Measurements from ENCODE around the gene KCNQ1OT1. TPM values are rescaled to one million over a fixed set of nuclear protein-coding genes. Genes with fewer than 3 reads are reported as not detected.

KCNQ1OT1 gene
- total RNA-seq, 1 donor from 2014 or later = 6.8 TPM

GRCh38 chr11:2693271-2694261, 6.2 kb downstream of the KCNQ1OT1 start:
- Histone ChIP-seq H3K27me3 (ENCODE audit: control insufficient read depth in 3 of 3, insufficient read depth in 3 of 3, low read length in 3 of 3) (no peaks in the 10 kb centered on the region), H3K9ac (ENCODE audit: low read depth in 1 of 3, low read length in 3 of 3) (no peak overlapping the region), H3K4me3 (ENCODE audit: low read length in 3 of 3) (no peak overlapping the region), H3K27ac (ENCODE audit: low read depth, low read length) (no peak overlapping the region), H3K4me1 (ENCODE audit: control insufficient read depth in 3 of 3, insufficient read depth in 3 of 3, low read length in 3 of 3) (peaks cover 40 to 64% (median 43%) of the 10 kb centered on the region in 3 donors), H3K36me3 (ENCODE audit: control insufficient read depth in 3 of 3, insufficient read depth in 3 of 3, low read length in 3 of 3) (peaks cover 0 to 2% (median 0%) of the 10 kb centered on the region in 3 donors), H3K9me3 (ENCODE audit: control insufficient read depth in 3 of 3, low read length in 3 of 3) (no peaks in the 10 kb centered on the region)

- Histone ChIP-seq H3K9me3 (ENCODE audit: control insufficient read depth in 3 of 3, low read length in 3 of 3) (no peaks in the 10 kb centered on the region), H3K9ac (ENCODE audit: low read depth in 1 of 3, low read length in 3 of 3) (peak overlapping the region in 1 of 3 donors; percentile 5), H3K4me3 (ENCODE audit: low read length in 3 of 3) (no peak overlapping the region), H3K36me3 (ENCODE audit: control insufficient read depth in 3 of 3, insufficient read depth in 3 of 3, low read length in 3 of 3) (peaks cover 0 to 2% (median 0%) of the 10 kb centered on the region in 3 donors), H3K4me1 (ENCODE audit: control insufficient read depth in 3 of 3, insufficient read depth in 3 of 3, low read length in 3 of 3) (peaks cover 50 to 73% (median 56%) of the 10 kb centered on the region in 3 donors), H3K27ac (ENCODE audit: low read depth, low read length) (no peak overlapping the region), H3K27me3 (ENCODE audit: control insufficient read depth in 3 of 3, insufficient read depth in 3 of 3, low read length in 3 of 3) (no peaks in the 10 kb centered on the region)
Observed at GRCh38 chr11:2691991-2692875, 7.6 kb downstream of the KCNQ1OT1 start.

- H3K27me3 ChIP-seq (ENCODE audit: control insufficient read depth in 3 of 3, insufficient read depth in 3 of 3, low read length in 3 of 3) = no peaks in the 10 kb centered on the region
- H3K9me3 ChIP-seq (ENCODE audit: control insufficient read depth in 3 of 3, low read length in 3 of 3) = no peaks in the 10 kb centered on the region
- H3K4me1 ChIP-seq (ENCODE audit: control insufficient read depth in 3 of 3, insufficient read depth in 3 of 3, low read length in 3 of 3) = peaks cover 53 to 82% (median 56%) of the 10 kb centered on the region in 3 donors
- H3K27ac ChIP-seq (ENCODE audit: low read depth, low read length) = no peak overlapping the region
- H3K36me3 ChIP-seq (ENCODE audit: control insufficient read depth in 3 of 3, insufficient read depth in 3 of 3, low read length in 3 of 3) = peaks cover 0 to 2% (median 0%) of the 10 kb centered on the region in 3 donors
- no peak overlapping the region for H3K4me3 ChIP-seq (ENCODE audit: low read length in 3 of 3)
- H3K9ac ChIP-seq (ENCODE audit: low read depth in 1 of 3, low read length in 3 of 3) = no peak overlapping the region
Observed at GRCh38 chr11:2691355-2691761, 8.4 kb downstream of the KCNQ1OT1 start.

- H3K27ac ChIP-seq (ENCODE audit: low read depth, low read length) = no peak overlapping the region
- H3K4me3 ChIP-seq (ENCODE audit: low read length in 3 of 3) = no peak overlapping the region
- peaks cover 55 to 87% (median 62%) of the 10 kb centered on the region in 3 donors for H3K4me1 ChIP-seq (ENCODE audit: control insufficient read depth in 3 of 3, insufficient read depth in 3 of 3, low read length in 3 of 3)
Observed at GRCh38 chr11:2690596-2691354, 9.0 kb downstream of the KCNQ1OT1 start.

GRCh38 chr11:2689651-2690575, 9.9 kb downstream of the KCNQ1OT1 start:
- Histone ChIP-seq H3K27ac (ENCODE audit: low read depth, low read length) (no peak overlapping the region), H3K36me3 (ENCODE audit: control insufficient read depth in 3 of 3, insufficient read depth in 3 of 3, low read length in 3 of 3) (peaks cover 0 to 7% (median 6%) of the 10 kb centered on the region in 3 donors), H3K9me3 (ENCODE audit: control insufficient read depth in 3 of 3, low read length in 3 of 3) (no peaks in the 10 kb centered on the region), H3K4me3 (ENCODE audit: low read length in 3 of 3) (no peak overlapping the region), H3K27me3 (ENCODE audit: control insufficient read depth in 3 of 3, insufficient read depth in 3 of 3, low read length in 3 of 3) (no peaks in the 10 kb centered on the region), H3K4me1 (ENCODE audit: control insufficient read depth in 3 of 3, insufficient read depth in 3 of 3, low read length in 3 of 3) (peaks cover 54 to 82% (median 58%) of the 10 kb centered on the region in 3 donors), H3K9ac (ENCODE audit: low read depth in 1 of 3, low read length in 3 of 3) (peak overlapping the region in 2 of 3 donors; percentile 26 to 33)

More at GRCh38 chr11:2690596-2691354, 9.0 kb downstream of the KCNQ1OT1 start:
- Histone ChIP-seq H3K36me3 (ENCODE audit: control insufficient read depth in 3 of 3, insufficient read depth in 3 of 3, low read length in 3 of 3) (peaks cover 0 to 2% (median 0%) of the 10 kb centered on the region in 3 donors), H3K27me3 (ENCODE audit: control insufficient read depth in 3 of 3, insufficient read depth in 3 of 3, low read length in 3 of 3) (no peaks in the 10 kb centered on the region), H3K9ac (ENCODE audit: low read depth in 1 of 3, low read length in 3 of 3) (peak overlapping the region in 1 of 3 donors; percentile 33), H3K9me3 (ENCODE audit: control insufficient read depth in 3 of 3, low read length in 3 of 3) (no peaks in the 10 kb centered on the region)

GRCh38 chr11:2688381-2689231, 11.2 kb downstream of the KCNQ1OT1 start:
- no peaks in the 10 kb centered on the region for H3K9me3 ChIP-seq (ENCODE audit: control insufficient read depth in 3 of 3, low read length in 3 of 3)
- H3K9ac ChIP-seq (ENCODE audit: low read depth in 1 of 3, low read length in 3 of 3) = peak overlapping the region in 1 of 3 donors; percentile 7
- H3K27me3 ChIP-seq (ENCODE audit: control insufficient read depth in 3 of 3, insufficient read depth in 3 of 3, low read length in 3 of 3) = no peaks in the 10 kb centered on the region
- H3K4me1 ChIP-seq (ENCODE audit: control insufficient read depth in 3 of 3, insufficient read depth in 3 of 3, low read length in 3 of 3) = peaks cover 50 to 76% (median 53%) of the 10 kb centered on the region in 3 donors
- peaks cover 0 to 7% (median 6%) of the 10 kb centered on the region in 3 donors for H3K36me3 ChIP-seq (ENCODE audit: control insufficient read depth in 3 of 3, insufficient read depth in 3 of 3, low read length in 3 of 3)
- no peak overlapping the region for H3K4me3 ChIP-seq (ENCODE audit: low read length in 3 of 3)
- no peak overlapping the region for H3K27ac ChIP-seq (ENCODE audit: low read depth, low read length)

GRCh38 chr11:2687782-2688191, 12.0 kb downstream of the KCNQ1OT1 start:
- Histone ChIP-seq H3K4me3 (ENCODE audit: low read length in 3 of 3) (no peak overlapping the region), H3K27me3 (ENCODE audit: control insufficient read depth in 3 of 3, insufficient read depth in 3 of 3, low read length in 3 of 3) (no peaks in the 10 kb centered on the region), H3K9me3 (ENCODE audit: control insufficient read depth in 3 of 3, low read length in 3 of 3) (no peaks in the 10 kb centered on the region), H3K4me1 (ENCODE audit: control insufficient read depth in 3 of 3, insufficient read depth in 3 of 3, low read length in 3 of 3) (peaks cover 49 to 70% (median 51%) of the 10 kb centered on the region in 3 donors), H3K36me3 (ENCODE audit: control insufficient read depth in 3 of 3, insufficient read depth in 3 of 3, low read length in 3 of 3) (peaks cover 0 to 7% (median 6%) of the 10 kb centered on the region in 3 donors), H3K9ac (ENCODE audit: low read depth in 1 of 3, low read length in 3 of 3) (no peak overlapping the region), H3K27ac (ENCODE audit: low read depth, low read length) (no peak overlapping the region)

- H3K27ac ChIP-seq (ENCODE audit: low read depth, low read length) = no peak overlapping the region
- H3K36me3 ChIP-seq (ENCODE audit: control insufficient read depth in 3 of 3, insufficient read depth in 3 of 3, low read length in 3 of 3) = peaks cover 0 to 7% (median 6%) of the 10 kb centered on the region in 3 donors
- H3K9ac ChIP-seq (ENCODE audit: low read depth in 1 of 3, low read length in 3 of 3) = peak overlapping the region in 1 of 3 donors; percentile 33
- H3K4me1 ChIP-seq (ENCODE audit: control insufficient read depth in 3 of 3, insufficient read depth in 3 of 3, low read length in 3 of 3) = peaks cover 44 to 64% (median 50%) of the 10 kb centered on the region in 3 donors
- H3K27me3 ChIP-seq (ENCODE audit: control insufficient read depth in 3 of 3, insufficient read depth in 3 of 3, low read length in 3 of 3) = no peaks in the 10 kb centered on the region
- no peak overlapping the region for H3K4me3 ChIP-seq (ENCODE audit: low read length in 3 of 3)
- H3K9me3 ChIP-seq (ENCODE audit: control insufficient read depth in 3 of 3, low read length in 3 of 3) = no peaks in the 10 kb centered on the region
Observed at GRCh38 chr11:2687223-2687530, 12.6 kb downstream of the KCNQ1OT1 start.

Data from skeletal muscle tissue (tissue), 4 donors.